ENCODE results near the gene DCDC1.

Gene DCDC1

GRCh38 chr11:30861064-30861463 lies 508.5 kb downstream of the DCDC1 start:
- Mint-ChIP-seq H3K4me1 (no peaks in the 10 kb centered on the region), H3K9me3 (no peaks in the 10 kb centered on the region), H3K4me3 (no peak overlapping the region), H3K27me3 (no peaks in the 10 kb centered on the region), H3K36me3 (no peaks in the 10 kb centered on the region), H3K27ac (no peak overlapping the region)

- Mint-ChIP-seq H3K36me3 (no peaks in the 10 kb centered on the region), H3K27ac (no peak overlapping the region), H3K27me3 (no peaks in the 10 kb centered on the region), H3K9me3 (no peaks in the 10 kb centered on the region), H3K4me3 (no peak overlapping the region), H3K4me1 (no peaks in the 10 kb centered on the region)
These were observed 509.4 kb downstream of the DCDC1 start for GRCh38 chr11:30860146-30860545.

GRCh38 chr11:30859669-30860068 lies 509.9 kb downstream of the DCDC1 start:
- H3K9me3 Mint-ChIP-seq = no peaks in the 10 kb centered on the region
- no peaks in the 10 kb centered on the region for H3K27me3 Mint-ChIP-seq
- no peak overlapping the region for H3K27ac Mint-ChIP-seq
- no peak overlapping the region for H3K4me3 Mint-ChIP-seq
- no peaks in the 10 kb centered on the region for H3K36me3 Mint-ChIP-seq
- H3K4me1 Mint-ChIP-seq = no peaks in the 10 kb centered on the region

GRCh38 chr11:30855383-30856006 lies 514.0 kb downstream of the DCDC1 start:
- H3K4me1 Mint-ChIP-seq = no peaks in the 10 kb centered on the region
- H3K27me3 Mint-ChIP-seq = no peaks in the 10 kb centered on the region
- no peaks in the 10 kb centered on the region for H3K36me3 Mint-ChIP-seq
- H3K9me3 Mint-ChIP-seq = no peaks in the 10 kb centered on the region
- H3K4me3 Mint-ChIP-seq = no peak overlapping the region
- H3K27ac Mint-ChIP-seq = no peak overlapping the region

GRCh38 chr11:30853439-30853838 lies 516.1 kb downstream of the DCDC1 start:
- Mint-ChIP-seq H3K27ac (no peak overlapping the region), H3K9me3 (no peaks in the 10 kb centered on the region), H3K36me3 (no peaks in the 10 kb centered on the region), H3K27me3 (no peaks in the 10 kb centered on the region), H3K4me1 (no peaks in the 10 kb centered on the region), H3K4me3 (no peak overlapping the region)

DNA sequence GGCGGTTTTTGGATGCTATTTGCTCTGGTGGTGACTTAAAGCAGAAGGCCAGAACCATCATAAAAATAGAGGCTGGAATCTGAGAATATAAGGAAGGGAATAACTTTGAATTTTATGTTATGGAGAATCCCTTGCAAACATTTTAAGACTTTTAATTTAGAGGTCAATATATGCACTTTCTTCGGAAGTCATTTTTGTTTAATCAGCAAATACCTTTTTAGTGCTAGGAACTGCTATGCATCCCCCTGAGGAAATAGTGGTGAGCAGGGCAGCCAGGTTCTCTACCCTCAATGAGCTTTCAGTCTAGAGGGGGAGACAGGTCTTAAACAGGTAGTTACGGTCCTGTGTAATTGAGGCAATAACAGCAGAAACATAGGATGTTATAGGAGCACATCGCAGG lies 516.9 kb downstream of the DCDC1 start:
- Mint-ChIP-seq H3K4me3 (no peak overlapping the region), H3K27ac (no peak overlapping the region)

DNA sequence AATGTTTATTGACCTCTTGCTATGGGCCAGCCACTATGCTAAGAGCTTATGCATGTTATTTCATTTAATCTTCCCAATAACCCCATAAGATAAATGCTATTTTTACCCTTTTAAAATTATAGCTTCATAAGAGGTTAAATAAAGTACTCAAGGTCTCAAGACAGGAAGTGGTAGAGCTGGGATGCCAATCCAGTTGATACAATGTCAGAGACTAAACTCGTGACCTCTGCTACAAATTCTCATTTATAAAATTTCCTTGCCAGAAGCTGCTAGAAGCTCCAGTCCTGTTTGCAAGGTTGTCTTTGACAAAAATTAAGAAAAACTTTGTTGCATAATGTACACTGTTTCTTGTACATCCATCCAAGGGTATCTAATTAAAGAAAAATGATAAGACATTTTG lies 517.4 kb downstream of the DCDC1 start:
- Mint-ChIP-seq H3K9me3 (no peaks in the 10 kb centered on the region), H3K36me3 (no peaks in the 10 kb centered on the region), H3K27me3 (no peaks in the 10 kb centered on the region), H3K27ac (no peak overlapping the region), H3K4me3 (no peak overlapping the region), H3K4me1 (no peaks in the 10 kb centered on the region)

More for the DNA sequence above, 516.9 kb downstream of the DCDC1 start:
- H3K27me3 Mint-ChIP-seq = no peaks in the 10 kb centered on the region
- no peaks in the 10 kb centered on the region for H3K9me3 Mint-ChIP-seq
- no peaks in the 10 kb centered on the region for H3K4me1 Mint-ChIP-seq
- H3K36me3 Mint-ChIP-seq = no peaks in the 10 kb centered on the region

DNA sequence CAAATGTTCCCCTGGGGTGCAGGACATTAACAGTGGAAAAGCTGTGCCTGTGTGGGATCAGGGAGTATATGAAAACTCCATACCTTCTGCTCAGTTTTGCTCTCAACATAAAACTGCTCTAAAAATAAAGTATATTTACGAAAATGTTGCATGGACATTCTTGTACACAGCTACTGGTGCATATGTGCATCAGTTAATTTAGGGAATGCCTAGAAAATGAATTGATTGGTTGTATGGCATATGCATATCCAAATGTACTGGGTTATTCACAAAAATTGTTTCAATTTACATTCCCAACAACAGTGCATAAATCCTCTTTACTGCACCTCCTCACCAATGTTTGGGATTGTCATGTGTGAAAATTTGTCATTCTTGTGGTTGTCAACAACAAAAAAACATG lies 532.3 kb downstream of the DCDC1 start:
- H3K4me3 Mint-ChIP-seq = no peak overlapping the region
- H3K27ac Mint-ChIP-seq = no peak overlapping the region
- H3K4me1 Mint-ChIP-seq = no peaks in the 10 kb centered on the region
- peaks cover 20% of the 10 kb centered on the region for H3K9me3 Mint-ChIP-seq
- H3K36me3 Mint-ChIP-seq = no peaks in the 10 kb centered on the region
- no peaks in the 10 kb centered on the region for H3K27me3 Mint-ChIP-seq

- no peak overlapping the region for H3K4me3 Mint-ChIP-seq
- H3K27me3 Mint-ChIP-seq = peaks cover 4% of the 10 kb centered on the region
- H3K27ac Mint-ChIP-seq = no peak overlapping the region
- H3K36me3 Mint-ChIP-seq = no peaks in the 10 kb centered on the region
- peaks cover 20% of the 10 kb centered on the region for H3K9me3 Mint-ChIP-seq
- no peaks in the 10 kb centered on the region for H3K4me1 Mint-ChIP-seq
These were observed 536.7 kb downstream of the DCDC1 start for GRCh38 chr11:30832831-30833230.

- H3K4me1 Mint-ChIP-seq = no peaks in the 10 kb centered on the region
- no peak overlapping the region for H3K27ac Mint-ChIP-seq
- H3K4me3 Mint-ChIP-seq = no peak overlapping the region
- no peaks in the 10 kb centered on the region for H3K36me3 Mint-ChIP-seq
- H3K9me3 Mint-ChIP-seq = peaks cover 15% of the 10 kb centered on the region
- H3K27me3 Mint-ChIP-seq = peaks cover 4% of the 10 kb centered on the region
These were observed 538.9 kb downstream of the DCDC1 start for GRCh38 chr11:30830681-30831080.

DNA sequence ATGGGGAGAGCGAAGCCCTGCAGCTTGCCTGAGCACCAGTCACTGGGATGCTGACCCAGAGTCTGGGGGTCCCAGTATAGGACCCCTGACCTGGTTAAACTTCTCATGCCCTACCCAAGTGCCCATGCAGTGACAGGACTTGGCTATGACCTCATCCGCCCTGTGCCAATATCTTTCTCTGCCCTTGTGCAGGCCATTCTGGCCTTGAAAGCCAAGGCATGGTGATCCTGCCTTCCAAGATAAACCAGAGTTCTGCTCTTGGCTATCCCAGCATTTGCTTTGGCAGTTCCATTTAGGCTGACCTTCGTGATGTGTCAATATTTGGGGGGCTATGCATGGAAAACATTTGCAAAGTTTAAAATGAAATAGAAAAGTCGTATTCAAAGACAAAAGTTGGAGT lies 542.6 kb downstream of the DCDC1 start:
- Mint-ChIP-seq H3K4me3 (no peak overlapping the region), H3K9me3 (no peaks in the 10 kb centered on the region), H3K36me3 (no peaks in the 10 kb centered on the region), H3K4me1 (no peaks in the 10 kb centered on the region), H3K27me3 (peaks cover 4% of the 10 kb centered on the region), H3K27ac (no peak overlapping the region)

DNA sequence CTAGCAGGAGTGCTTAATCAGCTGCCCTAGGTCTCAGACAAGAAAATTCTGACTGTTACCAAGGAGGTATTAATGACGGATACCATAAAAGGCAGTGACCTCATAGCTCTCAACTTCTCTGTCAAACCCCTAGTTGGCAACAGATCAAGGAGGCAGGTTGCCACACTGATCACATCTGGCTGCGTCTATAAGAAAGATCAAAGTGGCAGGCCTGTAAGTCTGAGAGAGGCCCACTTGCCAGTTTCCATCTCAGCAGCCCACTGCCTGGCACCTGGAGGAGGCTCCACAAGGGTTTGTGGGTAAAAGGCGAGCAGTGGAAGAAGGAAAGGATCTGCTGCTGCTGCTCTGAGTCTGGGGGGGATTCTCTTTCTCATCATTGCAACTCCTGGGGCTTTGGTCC lies 543.8 kb downstream of the DCDC1 start:
- Mint-ChIP-seq H3K4me3 (no peak overlapping the region), H3K9me3 (no peaks in the 10 kb centered on the region), H3K4me1 (no peaks in the 10 kb centered on the region), H3K27me3 (peaks cover 4% of the 10 kb centered on the region), H3K27ac (no peak overlapping the region), H3K36me3 (no peaks in the 10 kb centered on the region)

DNA sequence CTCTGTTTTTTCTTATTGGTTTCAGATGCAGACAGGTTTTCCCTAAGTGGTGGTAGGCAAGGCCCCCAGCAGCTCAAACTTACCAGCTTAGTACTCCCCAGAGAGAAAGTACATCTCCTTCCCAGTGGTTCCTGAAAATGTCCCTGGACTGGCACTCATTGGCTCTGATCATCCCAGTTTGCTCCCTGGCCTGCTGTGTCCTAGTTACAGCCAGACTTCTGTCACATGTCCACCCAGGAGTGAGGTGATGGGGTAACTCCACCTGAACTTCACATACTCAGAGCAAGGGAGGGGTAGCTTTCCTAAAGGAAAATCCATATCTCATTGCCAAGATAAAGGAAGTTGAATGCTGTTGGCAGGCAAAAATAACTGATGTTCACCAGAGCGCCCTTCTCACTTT lies 546.4 kb downstream of the DCDC1 start:
- H3K36me3 Mint-ChIP-seq = no peaks in the 10 kb centered on the region
- no peaks in the 10 kb centered on the region for H3K27me3 Mint-ChIP-seq
- H3K27ac Mint-ChIP-seq = no peak overlapping the region
- no peaks in the 10 kb centered on the region for H3K4me1 Mint-ChIP-seq
- no peak overlapping the region for H3K4me3 Mint-ChIP-seq
- no peaks in the 10 kb centered on the region for H3K9me3 Mint-ChIP-seq

DNA sequence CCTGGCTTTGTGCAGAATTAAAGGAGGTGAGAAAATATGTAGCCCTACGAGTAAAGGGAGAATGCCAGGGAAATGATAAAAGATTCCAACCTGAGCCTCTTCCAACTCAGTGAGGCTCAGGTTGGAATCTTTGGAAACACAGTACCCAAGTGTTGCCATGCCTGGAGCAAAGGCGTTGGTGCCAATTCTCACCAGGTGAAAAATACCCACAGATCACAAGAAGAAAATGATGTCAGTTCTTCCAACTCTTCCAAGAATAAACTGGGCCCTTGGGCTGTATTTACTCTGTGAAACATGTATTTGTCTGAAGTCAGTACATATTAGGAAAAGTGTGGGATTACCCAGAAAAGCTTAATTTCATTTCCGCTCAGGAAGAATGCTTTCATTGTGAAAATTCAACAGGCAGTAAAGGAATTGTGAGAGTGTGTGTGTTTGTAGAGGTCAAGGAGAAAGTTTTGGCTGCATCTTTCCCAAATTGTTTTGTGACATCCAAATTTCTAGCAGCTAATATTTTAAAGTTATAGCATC lies 548.0 kb downstream of the DCDC1 start:
- Mint-ChIP-seq H3K4me3 (no peak overlapping the region), H3K27me3 (no peaks in the 10 kb centered on the region), H3K36me3 (no peaks in the 10 kb centered on the region), H3K4me1 (no peaks in the 10 kb centered on the region), H3K9me3 (no peaks in the 10 kb centered on the region), H3K27ac (no peak overlapping the region)

DNA sequence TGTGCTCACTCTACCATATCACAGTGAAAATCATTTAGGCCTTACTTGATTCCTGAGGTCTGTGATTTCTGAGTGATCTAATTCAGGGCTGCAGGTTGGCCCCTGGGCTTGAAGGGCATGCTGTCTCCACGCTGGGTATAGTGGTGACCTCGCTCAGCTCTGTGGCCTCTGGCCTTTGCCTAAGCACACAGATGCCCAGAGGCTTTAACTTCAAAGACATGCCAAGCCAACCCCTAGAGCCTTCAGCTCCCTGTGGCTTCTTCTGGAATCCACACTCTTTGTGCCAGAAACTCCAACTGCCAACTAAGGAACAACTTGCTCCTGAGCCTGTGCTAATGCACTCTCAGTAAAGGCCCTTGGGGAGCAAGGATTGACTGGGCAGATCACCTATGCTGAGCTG lies 550.8 kb downstream of the DCDC1 start:
- Mint-ChIP-seq H3K4me3 (no peak overlapping the region), H3K9me3 (no peaks in the 10 kb centered on the region), H3K36me3 (no peaks in the 10 kb centered on the region), H3K27me3 (no peaks in the 10 kb centered on the region), H3K27ac (no peak overlapping the region), H3K4me1 (no peaks in the 10 kb centered on the region)

GRCh38 chr11:30816959-30817880 lies 552.3 kb downstream of the DCDC1 start:
- no peaks in the 10 kb centered on the region for H3K4me1 Mint-ChIP-seq
- no peaks in the 10 kb centered on the region for H3K27me3 Mint-ChIP-seq
- H3K4me3 Mint-ChIP-seq = no peak overlapping the region
- H3K27ac Mint-ChIP-seq = no peak overlapping the region
- H3K36me3 Mint-ChIP-seq = no peaks in the 10 kb centered on the region
- no peaks in the 10 kb centered on the region for H3K9me3 Mint-ChIP-seq

Measured in activated naive CD4-positive, alpha-beta T cell treated with anti-CD3 and anti-CD28 coated beads, Interleukin-2, amount 50 U/mL, for 24 hours (primary cell).